Panc1 (cell line): ENCODE data around the gene LSM5. TPM values are rescaled to one million over a fixed set of nuclear protein-coding genes. Genes with fewer than 3 reads are reported as not detected.

Source experiments
- ATAC-seq: fragments of 200-7000 bp; cut with Tn5 transposase; 2 replicates; pipeline ENCODE4 v1.9.1; 2020; ENCODE audit warnings: mild to moderate bottlenecking, moderate library complexity
- BruUV-seq: library from RNA; stranded (reverse); fragments of 400-500 nt; replicated peaks from 2 replicates; lab custom pipeline; 2021; lab: Mats Ljungman, UMichigan
- CTCF ChIA-PET: fragments of 300-600 bp; sonication (Branson Sonifier 250); formaldehyde crosslinking; loops from one replicate; lab custom pipeline; 2022; ENCODE audit warnings: antibody characterized with exemption; lab: Charles Lee
- POLR2A ChIA-PET: fragments of 300-600 bp; sonication (Branson Sonifier 250); formaldehyde crosslinking; loops from one replicate; lab custom pipeline; 2022; ENCODE audit warnings: antibody characterized with exemption; lab: Charles Lee
- DNase-seq: peaks from one replicate; pipeline ENCODE4 v3.0.0-alpha.2; 2010; ENCODE audit warnings: low read depth, low spot score
- H3K27ac ChIP-seq: 2 replicates; pipeline ENCODE4 v1.5.1; 2011; ENCODE audit warnings: mild to moderate bottlenecking, low read length, inconsistent platforms
- H3K27me3 ChIP-seq: fragments of 200-500 bp; sonication (Bioruptor generic); 2 replicates; pipeline ENCODE4 v1.6.0; 2014; ENCODE audit warnings: low read length, inconsistent platforms; ENCODE audit not compliant: control insufficient read depth, insufficient read depth
- H3K36me3 ChIP-seq: fragments of 200-500 bp; sonication (Bioruptor generic); 2 replicates; pipeline ENCODE4 v1.5.1; 2014; ENCODE audit warnings: inconsistent platforms, mild to moderate bottlenecking, low read length, moderate library complexity; ENCODE audit not compliant: control insufficient read depth, insufficient read depth
- H3K4me1 ChIP-seq: 2 replicates; pipeline ENCODE4 v1.5.1; 2011; ENCODE audit warnings: inconsistent platforms, mild to moderate bottlenecking, low read length, moderate library complexity; ENCODE audit not compliant: control insufficient read depth, insufficient read depth
- H3K4me3 ChIP-seq, 2 experiments: 2 replicates each; pipeline ENCODE4 v1.5.1; 2011 to 2012; ENCODE audit warnings: low read depth in 2 of 2, low read length in 2 of 2, mild to moderate bottlenecking in 2 of 2, inconsistent platforms in 1 of 2, moderate library complexity in 1 of 2
- H3K9me3 ChIP-seq: fragments of 200-500 bp; sonication (Bioruptor generic); 2 replicates; pipeline ENCODE4 v1.5.1; 2014; ENCODE audit warnings: low read depth, mild to moderate bottlenecking, inconsistent platforms, low read length, moderate library complexity; ENCODE audit not compliant: control insufficient read depth, insufficient read depth
- CTCF ChIP-seq: fragments of 450-650 bp; IDR thresholded peaks from 2 replicates; pipeline ENCODE4 v1.5.1; 2017; ENCODE audit warnings: mild to moderate bottlenecking
- POLR2AphosphoS5 ChIP-seq: IDR thresholded peaks from 2 replicates; pipeline ENCODE4 v1.6.1; 2012; ENCODE audit warnings: mild to moderate bottlenecking, low read depth, low read length, moderate library complexity
- SIN3A ChIP-seq: IDR thresholded peaks from 2 replicates; pipeline ENCODE4 v1.6.1; 2012; ENCODE audit warnings: low read depth, mild to moderate bottlenecking, low read length, moderate library complexity, borderline replicate concordance; ENCODE audit not compliant: insufficient read depth
- TCF7L2 ChIP-seq: IDR thresholded peaks from 2 replicates; pipeline ENCODE4 v1.6.1; 2011; ENCODE audit warnings: mild to moderate bottlenecking, low read depth, low read length, inconsistent platforms
- in situ Hi-C: cut with HindIII; loops from 2 replicates; pipeline ENCODE4 v1.10.0; 2016; ENCODE audit warnings: low sequenced_read_pairs, low pct_unique_long_range_greater_than_20kb
- intact Hi-C: fragments of 100-400 bp; cut with micrococcal nuclease; formaldehyde crosslinking; loops from one replicate; pipeline ENCODE4 v1.10.0; 2022; ENCODE audit not compliant: unreplicated experiment
- total RNA-seq: library from RNA; stranded (reverse); gene quantifications from one replicate; pipeline ENCODE4 v1.2.1, GENCODE V29; 2021; ENCODE audit not compliant: unreplicated experiment
- TF ChIP-seq, protein P1 (sequence below), 2 experiments: IDR thresholded peaks; 2 replicates each; pipeline ENCODE4 v1.6.1; 2011 to 2012; ENCODE audit warnings: low read depth in 2 of 2, control low read depth in 1 of 2, low read length in 1 of 2, mild to moderate bottlenecking in 1 of 2, moderate library complexity in 1 of 2; ENCODE audit not compliant: insufficient read depth in 1 of 2

The LSM5 gene
- total RNA-seq, 1 experiment from 2014 or later = 109 TPM

- intact Hi-C loops (no loop called here), in situ Hi-C loops (no loop called here)
- TF ChIP-seq, protein P1, sequence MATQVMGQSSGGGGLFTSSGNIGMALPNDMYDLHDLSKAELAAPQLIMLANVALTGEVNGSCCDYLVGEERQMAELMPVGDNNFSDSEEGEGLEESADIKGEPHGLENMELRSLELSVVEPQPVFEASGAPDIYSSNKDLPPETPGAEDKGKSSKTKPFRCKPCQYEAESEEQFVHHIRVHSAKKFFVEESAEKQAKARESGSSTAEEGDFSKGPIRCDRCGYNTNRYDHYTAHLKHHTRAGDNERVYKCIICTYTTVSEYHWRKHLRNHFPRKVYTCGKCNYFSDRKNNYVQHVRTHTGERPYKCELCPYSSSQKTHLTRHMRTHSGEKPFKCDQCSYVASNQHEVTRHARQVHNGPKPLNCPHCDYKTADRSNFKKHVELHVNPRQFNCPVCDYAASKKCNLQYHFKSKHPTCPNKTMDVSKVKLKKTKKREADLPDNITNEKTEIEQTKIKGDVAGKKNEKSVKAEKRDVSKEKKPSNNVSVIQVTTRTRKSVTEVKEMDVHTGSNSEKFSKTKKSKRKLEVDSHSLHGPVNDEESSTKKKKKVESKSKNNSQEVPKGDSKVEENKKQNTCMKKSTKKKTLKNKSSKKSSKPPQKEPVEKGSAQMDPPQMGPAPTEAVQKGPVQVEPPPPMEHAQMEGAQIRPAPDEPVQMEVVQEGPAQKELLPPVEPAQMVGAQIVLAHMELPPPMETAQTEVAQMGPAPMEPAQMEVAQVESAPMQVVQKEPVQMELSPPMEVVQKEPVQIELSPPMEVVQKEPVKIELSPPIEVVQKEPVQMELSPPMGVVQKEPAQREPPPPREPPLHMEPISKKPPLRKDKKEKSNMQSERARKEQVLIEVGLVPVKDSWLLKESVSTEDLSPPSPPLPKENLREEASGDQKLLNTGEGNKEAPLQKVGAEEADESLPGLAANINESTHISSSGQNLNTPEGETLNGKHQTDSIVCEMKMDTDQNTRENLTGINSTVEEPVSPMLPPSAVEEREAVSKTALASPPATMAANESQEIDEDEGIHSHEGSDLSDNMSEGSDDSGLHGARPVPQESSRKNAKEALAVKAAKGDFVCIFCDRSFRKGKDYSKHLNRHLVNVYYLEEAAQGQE (IDR thresholded peaks at IDR 0.05; ENCODE audit: insufficient read depth in 1 of 2, low read depth in 2 of 2, low read length in 1 of 2) = no peak
- TF ChIP-seq POLR2AphosphoS5 (no peak), CTCF (no peak), SIN3A (no peak), TCF7L2 (no peak)
- POLR2A ChIA-PET = interaction anchor here (0.9 kb wide), 1 partner anchor 41 kb away, joined by 3 read pairs; the partner anchor contains the start of gene AVL9
- BruUV-seq = no TSS peak
- H3K9me3 ChIP-seq = no peaks in the 10 kb centered on the region
- no peak overlapping the region for H3K4me3 ChIP-seq
- no peaks in the 10 kb centered on the region for H3K4me1 ChIP-seq
- H3K27ac ChIP-seq = no peak overlapping the region
- ATAC-seq (no peak), DNase-seq (no peak)
- CTCF ChIA-PET = no interaction called here
- no peaks in the 10 kb centered on the region for H3K27me3 ChIP-seq
- H3K36me3 ChIP-seq = no peaks in the 10 kb centered on the region
Observed at GRCh38 chr7:32536016-32536415, 45.8 kb upstream of the LSM5 start.

- POLR2A ChIA-PET = interaction anchor here (0.9 kb wide), 1 partner anchor 40 kb away, joined by 3 read pairs; the partner anchor contains the start of gene AVL9
- Histone ChIP-seq H3K4me1 (no peaks in the 10 kb centered on the region), H3K36me3 (no peaks in the 10 kb centered on the region), H3K27ac (no peak overlapping the region), H3K4me3 (no peak overlapping the region), H3K27me3 (no peaks in the 10 kb centered on the region), H3K9me3 (no peaks in the 10 kb centered on the region)
- ATAC-seq = no peak
- intact Hi-C loops = no loop called here
- no TSS peak for BruUV-seq
- no peak for DNase-seq
- TF ChIP-seq POLR2AphosphoS5 (no peak), CTCF (no peak), TCF7L2 (no peak), SIN3A (no peak)
- TF ChIP-seq, protein P1 (IDR thresholded peaks at IDR 0.05; ENCODE audit: insufficient read depth in 1 of 2, low read depth in 2 of 2, low read length in 1 of 2) = no peak
- CTCF ChIA-PET = no interaction called here
- in situ Hi-C loops = no loop called here
Observed at GRCh38 chr7:32535162-32535702, 45.1 kb upstream of the LSM5 start.
